SK-N-SH treated with all-trans-retinoic acid at 6 μM for 48 hours (cell line): ENCODE results near the gene MESP1.

Source experiments
- ATAC-seq: fragments of 200-7000 bp; cut with Tn5 transposase; 3 replicates; pipeline ENCODE4 v1.9.1; 2020; ENCODE audit warnings: mild to moderate bottlenecking, moderate library complexity
- ARNTL ChIP-seq: fragments of 450-650 bp; formaldehyde crosslinking; IDR thresholded peaks from 2 replicates; pipeline ENCODE4 v1.5.0; 2020; ENCODE audit warnings: low read depth, mild to moderate bottlenecking, moderate library complexity, borderline replicate concordance
- BACH2 ChIP-seq: fragments of 250-450 bp; sonication (Bioruptor Pico); IDR thresholded peaks from 2 replicates; pipeline ENCODE4 v1.9.0; 2021; ENCODE audit warnings: mild to moderate bottlenecking, borderline replicate concordance
- CSDC2 ChIP-seq: fragments of 250-450 bp; sonication (Bioruptor Pico); IDR thresholded peaks from 2 replicates; pipeline ENCODE4 v1.5.0; 2020; ENCODE audit warnings: mild to moderate bottlenecking, moderate library complexity
- ESRRG ChIP-seq: fragments of 250-450 bp; sonication (Bioruptor Pico); IDR thresholded peaks from 2 replicates; pipeline ENCODE4 v1.6.1; 2021; ENCODE audit warnings: mild to moderate bottlenecking
- ISL1 ChIP-seq: fragments of 250-450 bp; sonication (Bioruptor Pico); IDR thresholded peaks from 2 replicates; pipeline ENCODE4 v2.1.2; 2022; ENCODE audit warnings: mild to moderate bottlenecking, moderate library complexity
- OSR1 ChIP-seq: fragments of 250-450 bp; sonication (Bioruptor Pico); IDR thresholded peaks from 2 replicates; pipeline ENCODE4 v1.8.0; 2022; ENCODE audit warnings: moderate library complexity, mild to moderate bottlenecking, inconsistent platforms
- PPARA ChIP-seq: fragments of 250-450 bp; sonication (Bioruptor Pico); IDR thresholded peaks from 2 replicates; pipeline ENCODE4 v1.5.0; 2020; ENCODE audit warnings: mild to moderate bottlenecking, borderline replicate concordance
- RARB ChIP-seq: fragments of 250-450 bp; sonication (Bioruptor Pico); IDR thresholded peaks from 2 replicates; pipeline ENCODE4 v1.8.0; 2021; ENCODE audit warnings: mild to moderate bottlenecking, moderate library complexity
- SNAI2 ChIP-seq: fragments of 250-450 bp; sonication (Bioruptor Pico); IDR thresholded peaks from 2 replicates; pipeline ENCODE4 v1.5.0; 2020; ENCODE audit warnings: mild to moderate bottlenecking, moderate library complexity
- TCF4 ChIP-seq: fragments of 250-450 bp; sonication (Bioruptor Pico); IDR thresholded peaks from 2 replicates; pipeline ENCODE4 v1.8.0; 2021; ENCODE audit warnings: mild to moderate bottlenecking, moderate library complexity, borderline replicate concordance
- TOX ChIP-seq: fragments of 250-450 bp; sonication (Bioruptor Pico); IDR thresholded peaks from 2 replicates; pipeline ENCODE4 v1.8.0; 2021; ENCODE audit warnings: mild to moderate bottlenecking, moderate library complexity, borderline replicate concordance
- ZC3H10 ChIP-seq: fragments of 250-450 bp; sonication (Bioruptor Pico); IDR thresholded peaks from 2 replicates; pipeline ENCODE4 v1.5.1; 2021; ENCODE audit warnings: mild to moderate bottlenecking, moderate library complexity
- ZFP3 ChIP-seq: fragments of 250-450 bp; sonication (Bioruptor Pico); IDR thresholded peaks from 2 replicates; pipeline ENCODE4 v1.5.0; 2020; ENCODE audit warnings: mild to moderate bottlenecking, moderate library complexity
- ZFP30 ChIP-seq: fragments of 450-650 bp; formaldehyde crosslinking; IDR thresholded peaks from 2 replicates; pipeline ENCODE4 v1.5.0; 2022; ENCODE audit warnings: mild to moderate bottlenecking, moderate library complexity
- ZNF565 ChIP-seq: fragments of 450-650 bp; formaldehyde crosslinking; conservative IDR thresholded peaks from 2 replicates; pipeline ENCODE4 v1.5.0; 2020; ENCODE audit warnings: low read depth, mild to moderate bottlenecking, moderate library complexity
- ZNF70 ChIP-seq: fragments of 450-650 bp; formaldehyde crosslinking; IDR thresholded peaks from 2 replicates; pipeline ENCODE4 v1.5.0; 2020; ENCODE audit warnings: mild to moderate bottlenecking, moderate library complexity
- ZNF8 ChIP-seq: fragments of 450-650 bp; formaldehyde crosslinking; IDR thresholded peaks from 2 replicates; pipeline ENCODE4 v1.5.0; 2020; ENCODE audit warnings: mild to moderate bottlenecking, moderate library complexity
- TF ChIP-seq, protein P1 (sequence below): fragments of 250-450 bp; sonication (Bioruptor Pico); IDR thresholded peaks from 2 replicates; pipeline ENCODE4 v1.8.0; 2020; ENCODE audit warnings: mild to moderate bottlenecking, moderate library complexity, borderline replicate concordance
- TF ChIP-seq, protein P2 (sequence below): fragments of 250-450 bp; sonication (Bioruptor Pico); IDR thresholded peaks from 2 replicates; pipeline ENCODE4 v1.8.0; 2021; ENCODE audit warnings: low read depth, mild to moderate bottlenecking, moderate library complexity, borderline replicate concordance
- TF ChIP-seq, protein P3 (sequence below): fragments of 250-450 bp; sonication (Bioruptor Pico); IDR thresholded peaks from 2 replicates; pipeline ENCODE4 v1.5.1; 2020; ENCODE audit warnings: low read depth, mild to moderate bottlenecking, moderate library complexity
- TF ChIP-seq, protein P4 (sequence below): fragments of 250-450 bp; sonication (Bioruptor Pico); IDR thresholded peaks from 2 replicates; pipeline ENCODE4 v1.5.0; 2020; ENCODE audit warnings: mild to moderate bottlenecking, moderate library complexity
- TF ChIP-seq, protein P5 (sequence below): fragments of 250-450 bp; sonication (Bioruptor Pico); IDR thresholded peaks from 2 replicates; pipeline ENCODE4 v1.5.1; 2021; ENCODE audit warnings: mild to moderate bottlenecking, moderate library complexity

Gene MESP1

DNA sequence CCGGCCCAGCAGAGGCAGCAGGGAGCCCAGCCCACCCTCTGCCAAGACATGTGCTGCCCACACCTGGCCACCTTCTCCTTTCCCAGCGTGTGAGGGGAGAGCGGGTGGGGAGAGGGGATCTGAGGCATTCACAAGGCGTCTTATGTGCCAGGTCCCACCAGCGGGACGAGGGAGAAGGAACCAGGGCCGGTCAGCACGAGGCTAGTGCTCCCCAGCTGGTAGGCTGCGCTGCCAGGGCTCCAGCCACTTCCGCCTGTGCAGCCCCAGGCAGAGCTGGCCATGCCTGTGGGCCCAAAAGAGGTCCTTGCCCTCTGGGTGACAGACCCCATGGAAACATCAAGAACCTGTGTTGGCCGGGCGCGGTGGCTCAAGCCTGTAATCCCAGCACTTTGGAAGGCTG lies 5.9 kb downstream of the MESP1 start:
- TF ChIP-seq TCF4 (CRISPR knock-in tag) (no peak), RARB (CRISPR knock-in tag) (no peak), OSR1 (CRISPR knock-in tag) (no peak), SNAI2 (CRISPR knock-in tag) (no peak), ZFP30 (CRISPR knock-in tag) (no peak), ESRRG (CRISPR knock-in tag) (no peak), ARNTL (CRISPR knock-in tag) (no peak), ZFP3 (CRISPR knock-in tag) (no peak), BACH2 (CRISPR knock-in tag) (no peak), ZNF70 (CRISPR knock-in tag) (no peak), ISL1 (CRISPR knock-in tag) (no peak), TOX (CRISPR knock-in tag) (no peak), CSDC2 (CRISPR knock-in tag) (no peak)
- TF ChIP-seq, protein P1, sequence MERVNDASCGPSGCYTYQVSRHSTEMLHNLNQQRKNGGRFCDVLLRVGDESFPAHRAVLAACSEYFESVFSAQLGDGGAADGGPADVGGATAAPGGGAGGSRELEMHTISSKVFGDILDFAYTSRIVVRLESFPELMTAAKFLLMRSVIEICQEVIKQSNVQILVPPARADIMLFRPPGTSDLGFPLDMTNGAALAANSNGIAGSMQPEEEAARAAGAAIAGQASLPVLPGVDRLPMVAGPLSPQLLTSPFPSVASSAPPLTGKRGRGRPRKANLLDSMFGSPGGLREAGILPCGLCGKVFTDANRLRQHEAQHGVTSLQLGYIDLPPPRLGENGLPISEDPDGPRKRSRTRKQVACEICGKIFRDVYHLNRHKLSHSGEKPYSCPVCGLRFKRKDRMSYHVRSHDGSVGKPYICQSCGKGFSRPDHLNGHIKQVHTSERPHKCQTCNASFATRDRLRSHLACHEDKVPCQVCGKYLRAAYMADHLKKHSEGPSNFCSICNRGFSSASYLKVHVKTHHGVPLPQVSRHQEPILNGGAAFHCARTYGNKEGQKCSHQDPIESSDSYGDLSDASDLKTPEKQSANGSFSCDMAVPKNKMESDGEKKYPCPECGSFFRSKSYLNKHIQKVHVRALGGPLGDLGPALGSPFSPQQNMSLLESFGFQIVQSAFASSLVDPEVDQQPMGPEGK = no peak
- TF ChIP-seq, protein P2, sequence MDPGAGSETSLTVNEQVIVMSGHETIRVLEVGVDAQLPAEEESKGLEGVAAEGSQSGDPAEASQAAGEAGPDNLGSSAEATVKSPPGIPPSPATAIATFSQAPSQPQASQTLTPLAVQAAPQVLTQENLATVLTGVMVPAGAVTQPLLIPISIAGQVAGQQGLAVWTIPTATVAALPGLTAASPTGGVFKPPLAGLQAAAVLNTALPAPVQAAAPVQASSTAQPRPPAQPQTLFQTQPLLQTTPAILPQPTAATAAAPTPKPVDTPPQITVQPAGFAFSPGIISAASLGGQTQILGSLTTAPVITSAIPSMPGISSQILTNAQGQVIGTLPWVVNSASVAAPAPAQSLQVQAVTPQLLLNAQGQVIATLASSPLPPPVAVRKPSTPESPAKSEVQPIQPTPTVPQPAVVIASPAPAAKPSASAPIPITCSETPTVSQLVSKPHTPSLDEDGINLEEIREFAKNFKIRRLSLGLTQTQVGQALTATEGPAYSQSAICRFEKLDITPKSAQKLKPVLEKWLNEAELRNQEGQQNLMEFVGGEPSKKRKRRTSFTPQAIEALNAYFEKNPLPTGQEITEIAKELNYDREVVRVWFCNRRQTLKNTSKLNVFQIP (CRISPR knock-in tag) = no peak
- TF ChIP-seq, protein P3, sequence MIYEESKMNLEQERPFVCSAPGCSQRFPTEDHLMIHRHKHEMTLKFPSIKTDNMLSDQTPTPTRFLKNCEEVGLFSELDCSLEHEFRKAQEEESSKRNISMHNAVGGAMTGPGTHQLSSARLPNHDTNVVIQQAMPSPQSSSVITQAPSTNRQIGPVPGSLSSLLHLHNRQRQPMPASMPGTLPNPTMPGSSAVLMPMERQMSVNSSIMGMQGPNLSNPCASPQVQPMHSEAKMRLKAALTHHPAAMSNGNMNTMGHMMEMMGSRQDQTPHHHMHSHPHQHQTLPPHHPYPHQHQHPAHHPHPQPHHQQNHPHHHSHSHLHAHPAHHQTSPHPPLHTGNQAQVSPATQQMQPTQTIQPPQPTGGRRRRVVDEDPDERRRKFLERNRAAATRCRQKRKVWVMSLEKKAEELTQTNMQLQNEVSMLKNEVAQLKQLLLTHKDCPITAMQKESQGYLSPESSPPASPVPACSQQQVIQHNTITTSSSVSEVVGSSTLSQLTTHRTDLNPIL (CRISPR knock-in tag) = no peak
- TF ChIP-seq, protein P4, sequence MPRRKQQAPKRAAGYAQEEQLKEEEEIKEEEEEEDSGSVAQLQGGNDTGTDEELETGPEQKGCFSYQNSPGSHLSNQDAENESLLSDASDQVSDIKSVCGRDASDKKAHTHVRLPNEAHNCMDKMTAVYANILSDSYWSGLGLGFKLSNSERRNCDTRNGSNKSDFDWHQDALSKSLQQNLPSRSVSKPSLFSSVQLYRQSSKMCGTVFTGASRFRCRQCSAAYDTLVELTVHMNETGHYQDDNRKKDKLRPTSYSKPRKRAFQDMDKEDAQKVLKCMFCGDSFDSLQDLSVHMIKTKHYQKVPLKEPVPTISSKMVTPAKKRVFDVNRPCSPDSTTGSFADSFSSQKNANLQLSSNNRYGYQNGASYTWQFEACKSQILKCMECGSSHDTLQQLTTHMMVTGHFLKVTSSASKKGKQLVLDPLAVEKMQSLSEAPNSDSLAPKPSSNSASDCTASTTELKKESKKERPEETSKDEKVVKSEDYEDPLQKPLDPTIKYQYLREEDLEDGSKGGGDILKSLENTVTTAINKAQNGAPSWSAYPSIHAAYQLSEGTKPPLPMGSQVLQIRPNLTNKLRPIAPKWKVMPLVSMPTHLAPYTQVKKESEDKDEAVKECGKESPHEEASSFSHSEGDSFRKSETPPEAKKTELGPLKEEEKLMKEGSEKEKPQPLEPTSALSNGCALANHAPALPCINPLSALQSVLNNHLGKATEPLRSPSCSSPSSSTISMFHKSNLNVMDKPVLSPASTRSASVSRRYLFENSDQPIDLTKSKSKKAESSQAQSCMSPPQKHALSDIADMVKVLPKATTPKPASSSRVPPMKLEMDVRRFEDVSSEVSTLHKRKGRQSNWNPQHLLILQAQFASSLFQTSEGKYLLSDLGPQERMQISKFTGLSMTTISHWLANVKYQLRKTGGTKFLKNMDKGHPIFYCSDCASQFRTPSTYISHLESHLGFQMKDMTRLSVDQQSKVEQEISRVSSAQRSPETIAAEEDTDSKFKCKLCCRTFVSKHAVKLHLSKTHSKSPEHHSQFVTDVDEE (CRISPR knock-in tag) = no peak
- TF ChIP-seq, all 23 proteins: peak for 0
- ATAC-seq = no peak

DNA sequence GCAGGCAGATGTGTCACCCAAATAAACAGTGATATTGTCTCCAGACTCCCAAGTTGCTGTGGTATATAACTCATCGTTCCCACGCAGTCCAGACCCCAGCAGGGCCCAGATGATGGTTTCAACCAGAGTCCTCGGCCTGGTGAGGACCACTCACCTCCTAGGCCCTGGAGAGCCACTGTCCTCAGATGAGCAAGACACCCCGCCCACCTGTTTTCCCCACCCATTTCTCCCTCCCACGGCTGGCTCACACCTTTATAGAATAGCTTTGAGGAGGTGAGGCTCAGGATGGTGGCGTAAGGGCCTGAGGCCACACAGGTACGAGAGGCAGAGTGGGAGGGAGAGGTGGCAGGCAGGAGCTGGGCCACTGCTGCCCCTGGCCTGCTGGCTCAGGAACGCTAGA lies 7.5 kb downstream of the MESP1 start:
- TF ChIP-seq TCF4 (CRISPR knock-in tag) (no peak), BACH2 (CRISPR knock-in tag) (no peak), ZFP30 (CRISPR knock-in tag) (no peak), PPARA (CRISPR knock-in tag) (no peak), ARNTL (CRISPR knock-in tag) (no peak), ZNF565 (CRISPR knock-in tag) (no peak), ZNF8 (CRISPR knock-in tag) (no peak), ZFP3 (CRISPR knock-in tag) (no peak), ZNF70 (CRISPR knock-in tag) (no peak), ISL1 (CRISPR knock-in tag) (no peak), RARB (CRISPR knock-in tag) (no peak), SNAI2 (CRISPR knock-in tag) (no peak), CSDC2 (CRISPR knock-in tag) (no peak), TOX (CRISPR knock-in tag) (no peak), ESRRG (CRISPR knock-in tag) (no peak), OSR1 (CRISPR knock-in tag) (no peak), ZC3H10 (CRISPR knock-in tag) (no peak)
- TF ChIP-seq, protein P4 (CRISPR knock-in tag) = no peak
- TF ChIP-seq, protein P5, sequence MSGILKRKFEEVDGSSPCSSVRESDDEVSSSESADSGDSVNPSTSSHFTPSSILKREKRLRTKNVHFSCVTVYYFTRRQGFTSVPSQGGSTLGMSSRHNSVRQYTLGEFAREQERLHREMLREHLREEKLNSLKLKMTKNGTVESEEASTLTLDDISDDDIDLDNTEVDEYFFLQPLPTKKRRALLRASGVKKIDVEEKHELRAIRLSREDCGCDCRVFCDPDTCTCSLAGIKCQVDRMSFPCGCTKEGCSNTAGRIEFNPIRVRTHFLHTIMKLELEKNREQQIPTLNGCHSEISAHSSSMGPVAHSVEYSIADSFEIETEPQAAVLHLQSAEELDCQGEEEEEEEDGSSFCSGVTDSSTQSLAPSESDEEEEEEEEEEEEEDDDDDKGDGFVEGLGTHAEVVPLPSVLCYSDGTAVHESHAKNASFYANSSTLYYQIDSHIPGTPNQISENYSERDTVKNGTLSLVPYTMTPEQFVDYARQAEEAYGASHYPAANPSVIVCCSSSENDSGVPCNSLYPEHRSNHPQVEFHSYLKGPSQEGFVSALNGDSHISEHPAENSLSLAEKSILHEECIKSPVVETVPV (CRISPR knock-in tag) = no peak
- ATAC-seq = no peak
